GM21360 (cell line): ENCODE measurements around the gene JAK1.
"Not testable (repeated sequence)": the region's sequence is repeated elsewhere in the genome, so short reads cannot be mapped to it uniquely, and the experiment has no call there.

Experiments used
- ATAC-seq: cut with Tn5 transposase; IDR thresholded peaks from one replicate; pipeline ENCODE4 v1.9.1; 2021; ENCODE audit warnings: mild to moderate bottlenecking, moderate library complexity; ENCODE audit not compliant: unreplicated experiment

The JAK1 gene

GRCh38 chr1:64923294-64923718 is 43.0 kb downstream of the JAK1 start:
- ATAC-seq, result no peak

- ATAC-seq, result no peak
These were observed 44.0 kb downstream of the JAK1 start for GRCh38 chr1:64922336-64922735.

GRCh38 chr1:64921771-64922170 is 44.6 kb downstream of the JAK1 start:
- ATAC-seq, result no peak

- no peak for ATAC-seq
These were observed 45.3 kb downstream of the JAK1 start for GRCh38 chr1:64920941-64921589.

- ATAC-seq, result not testable (repeated sequence)
These were observed 47.2 kb downstream of the JAK1 start for GRCh38 chr1:64919120-64919519.

- no peak for ATAC-seq
These were observed 48.4 kb downstream of the JAK1 start for GRCh38 chr1:64917907-64918306.

- no peak for ATAC-seq
These were observed 49.0 kb downstream of the JAK1 start for GRCh38 chr1:64917328-64917861.

GRCh38 chr1:64915381-64916274 is 50.7 kb downstream of the JAK1 start:
- ATAC-seq, result no peak

GRCh38 chr1:64913361-64914015 is 52.9 kb downstream of the JAK1 start:
- no peak for ATAC-seq

GRCh38 chr1:64912191-64912590 is 54.2 kb downstream of the JAK1 start:
- no peak for ATAC-seq

GRCh38 chr1:64911326-64911725 is 55.0 kb downstream of the JAK1 start:
- ATAC-seq, result no peak

GRCh38 chr1:64909031-64909430 is 57.3 kb downstream of the JAK1 start:
- no peak for ATAC-seq

GRCh38 chr1:64908575-64908974 is 57.8 kb downstream of the JAK1 start:
- no peak for ATAC-seq

- no peak for ATAC-seq
These were observed 59.9 kb downstream of the JAK1 start for GRCh38 chr1:64906447-64906846.

- ATAC-seq, result no peak
These were observed 62.8 kb downstream of the JAK1 start for GRCh38 chr1:64903593-64903992.

GRCh38 chr1:64901663-64902062 is 64.7 kb downstream of the JAK1 start:
- ATAC-seq, result no peak

GRCh38 chr1:64900916-64901315 is 65.4 kb downstream of the JAK1 start:
- ATAC-seq, result no peak

- ATAC-seq, result peak; percentile 56
These were observed 68.1 kb downstream of the JAK1 start for GRCh38 chr1:64898107-64898861.

- ATAC-seq, result no peak
These were observed 69.8 kb downstream of the JAK1 start for GRCh38 chr1:64896551-64896950.

GRCh38 chr1:64895500-64895899 is 70.8 kb downstream of the JAK1 start:
- ATAC-seq, result peak; percentile 83
